H9 (cell line): Measurements from ENCODE around the gene HPSE. TPM values are rescaled to one million over a fixed set of nuclear protein-coding genes. Genes with fewer than 3 reads are reported as not detected.

ENCODE experiments used
- DNase-seq: peaks from one replicate; pipeline ENCODE4 v3.0.0-alpha.2; 2017
- H2AFZ ChIP-seq: one replicate; pipeline ENCODE4 v1.6.1; 2013; ENCODE audit warnings: mild to moderate bottlenecking, low read length, control low read depth, moderate library complexity
- H2AK5ac ChIP-seq: 2 replicates; pipeline ENCODE4 v1.6.1; 2013; ENCODE audit warnings: low read length, control low read depth, mixed read lengths; ENCODE audit not compliant: insufficient read length
- H2BK120ac ChIP-seq: one replicate; pipeline ENCODE4 v1.6.1; 2013; ENCODE audit warnings: low read depth, mild to moderate bottlenecking, low read length, control low read depth, inconsistent platforms; ENCODE audit not compliant: poor library complexity, severe bottlenecking
- H2BK12ac ChIP-seq: 2 replicates; pipeline ENCODE4 v1.6.1; 2013; ENCODE audit warnings: low read length, control low read depth, mixed read lengths, low read depth; ENCODE audit not compliant: insufficient read length
- H2BK15ac ChIP-seq: 2 replicates; pipeline ENCODE4 v1.6.1; 2013; ENCODE audit warnings: low read depth, low read length, control low read depth
- H2BK20ac ChIP-seq: one replicate; pipeline ENCODE4 v1.6.1; 2013; ENCODE audit warnings: low read depth, mild to moderate bottlenecking, low read length, control low read depth, inconsistent platforms; ENCODE audit not compliant: poor library complexity, severe bottlenecking
- H2BK5ac ChIP-seq: 2 replicates; pipeline ENCODE4 v1.6.1; 2013; ENCODE audit warnings: low read length, control low read depth, mixed read lengths; ENCODE audit not compliant: insufficient read length
- H3K14ac ChIP-seq: 2 replicates; pipeline ENCODE4 v1.6.1; 2013; ENCODE audit warnings: low read length, control low read depth; ENCODE audit not compliant: insufficient read depth
- H3K18ac ChIP-seq: 2 replicates; pipeline ENCODE4 v1.6.1; 2013; ENCODE audit warnings: low read depth, mild to moderate bottlenecking, mixed read lengths, low read length, control low read depth; ENCODE audit not compliant: insufficient read length
- H3K23ac ChIP-seq: 2 replicates; pipeline ENCODE4 v1.6.1; 2013; ENCODE audit warnings: low read length, control low read depth, mixed read lengths, low read depth; ENCODE audit not compliant: insufficient read length
- H3K23me2 ChIP-seq: 2 replicates; pipeline ENCODE4 v1.6.1; 2013; ENCODE audit warnings: low read depth, mild to moderate bottlenecking, mixed read lengths, low read length, control low read depth; ENCODE audit not compliant: insufficient read length, poor library complexity, severe bottlenecking
- H3K27ac ChIP-seq: 2 replicates; pipeline ENCODE4 v1.5.1; 2013; ENCODE audit warnings: low read length, control low read depth, mixed read lengths, low read depth; ENCODE audit not compliant: insufficient read length
- H3K27me3 ChIP-seq: 2 replicates; pipeline ENCODE4 v1.6.1; 2013; ENCODE audit warnings: low read length, control low read depth, inconsistent platforms; ENCODE audit not compliant: insufficient read depth
- H3K4ac ChIP-seq: 2 replicates; pipeline ENCODE4 v1.6.1; 2013; ENCODE audit warnings: low read depth, mild to moderate bottlenecking, control low read depth, inconsistent platforms, low read length, moderate library complexity
- H3K4me1 ChIP-seq: 2 replicates; pipeline ENCODE4 v1.6.1; 2013; ENCODE audit warnings: low read length, control low read depth, inconsistent platforms; ENCODE audit not compliant: insufficient read depth
- H3K4me2 ChIP-seq: 2 replicates; pipeline ENCODE4 v1.6.1; 2013; ENCODE audit warnings: low read length, control low read depth, mixed read lengths; ENCODE audit not compliant: insufficient read length, insufficient read depth
- H3K56ac ChIP-seq: 2 replicates; pipeline ENCODE4 v1.6.1; 2013; ENCODE audit warnings: low read depth, mild to moderate bottlenecking, mixed read lengths, low read length, control low read depth; ENCODE audit not compliant: insufficient read length
- H3K79me1 ChIP-seq: 2 replicates; pipeline ENCODE4 v1.6.1; 2013; ENCODE audit warnings: low read depth, mild to moderate bottlenecking, moderate library complexity, low read length, control low read depth, inconsistent platforms; ENCODE audit not compliant: insufficient read depth, poor library complexity, severe bottlenecking
- H3K79me2 ChIP-seq: 2 replicates; pipeline ENCODE4 v1.6.1; 2013; ENCODE audit warnings: low read length, control low read depth, inconsistent platforms; ENCODE audit not compliant: insufficient read depth
- H3K9ac ChIP-seq: 2 replicates; pipeline ENCODE4 v1.6.1; 2013; ENCODE audit warnings: low read length, control low read depth, mixed read lengths; ENCODE audit not compliant: insufficient read length; ENCODE audit errors: extremely low read depth
- H3K9me3 ChIP-seq: one replicate; pipeline ENCODE4 v1.6.1; 2013; ENCODE audit warnings: low read depth, low read length, inconsistent platforms; ENCODE audit not compliant: control insufficient read depth
- H3T11ph ChIP-seq: one replicate; pipeline ENCODE4 v1.6.1; 2013; ENCODE audit warnings: mild to moderate bottlenecking, low read length, control low read depth, inconsistent platforms
- H4K20me1 ChIP-seq: one replicate; pipeline ENCODE4 v1.6.1; 2013; ENCODE audit not compliant: control insufficient read depth, insufficient read length, insufficient read depth
- H4K5ac ChIP-seq: 2 replicates; pipeline ENCODE4 v1.6.1; 2013; ENCODE audit warnings: low read depth, mild to moderate bottlenecking, mixed read lengths, low read length, control low read depth; ENCODE audit not compliant: insufficient read length
- H4K8ac ChIP-seq: replicated peaks from 2 replicates; pipeline ENCODE4 v1.6.1; 2013; ENCODE audit warnings: low read length, control low read depth, mixed read lengths, low read depth; ENCODE audit not compliant: insufficient read length
- H4K91ac ChIP-seq: 2 replicates; pipeline ENCODE4 v1.6.1; 2013; ENCODE audit warnings: low read depth, mild to moderate bottlenecking, moderate library complexity, mixed read lengths, low read length, control low read depth; ENCODE audit not compliant: insufficient read length
- H3K27ac Mint-ChIP-seq, 3 experiments: 2 replicates in 2 of 3; 3 replicates in 1 of 3; pipeline ENCODE4 v1.8.0; 2020 to 2021; ENCODE audit warnings: mixed read lengths in 3 of 3, mild to moderate bottlenecking in 1 of 3, moderate library complexity in 1 of 3
- H3K27me3 Mint-ChIP-seq: 2 replicates; pipeline ENCODE4 v1.8.0; 2021; ENCODE audit warnings: low read depth, mild to moderate bottlenecking, moderate library complexity, mixed read lengths
- H3K36me3 Mint-ChIP-seq, 3 experiments: 2 replicates in 2 of 3; 3 replicates in 1 of 3; pipeline ENCODE4 v1.8.0; 2020 to 2021; ENCODE audit warnings: low read depth in 3 of 3, mixed read lengths in 3 of 3; ENCODE audit not compliant: insufficient read depth in 1 of 3
- H3K4me1 Mint-ChIP-seq, 2 experiments: 2 replicates each; pipeline ENCODE4 v1.8.0; 2020; ENCODE audit warnings: mixed read lengths in 2 of 2
- H3K4me3 Mint-ChIP-seq, 2 experiments: 2 replicates in 1 of 2; 3 replicates in 1 of 2; pipeline ENCODE4 v1.8.0; 2020 to 2021; ENCODE audit warnings: mild to moderate bottlenecking in 2 of 2, mixed read lengths in 2 of 2, moderate library complexity in 1 of 2
- H3K9me3 Mint-ChIP-seq, 2 experiments: 2 replicates in 1 of 2; 3 replicates in 1 of 2; pipeline ENCODE4 v1.8.0; 2020; ENCODE audit warnings: mild to moderate bottlenecking in 2 of 2, mixed read lengths in 2 of 2, moderate library complexity in 1 of 2
- WGBS: extraction: QIAGEN DNeasy Blood & Tissue Kit; methylation state at CpG from one replicate; pipeline ENCODE4 v1.1.7; 2013; ENCODE audit warnings: missing lambda C conversion rate, low lambda C conversion rate, mixed read lengths; ENCODE audit not compliant: insufficient read length; ENCODE audit errors: extremely low coverage; 5-methylcytosine and 5-hydroxymethylcytosine counted together
- total RNA-seq: library from RNA; stranded (reverse); gene quantifications from 2 replicates; pipeline ENCODE4 v1.2.1, GENCODE V29; 2021
- TF ChIP-seq, protein P1 (sequence below): fragments of 200-600 bp; sonication (generic); conservative IDR thresholded peaks from 3 replicates; pipeline ENCODE4 v1.8.0; 2021; ENCODE audit warnings: antibody characterized with exemption, mild to moderate bottlenecking

HPSE gene
- total RNA-seq, 1 experiment from 2014 or later, result 2.0 TPM

DNA sequence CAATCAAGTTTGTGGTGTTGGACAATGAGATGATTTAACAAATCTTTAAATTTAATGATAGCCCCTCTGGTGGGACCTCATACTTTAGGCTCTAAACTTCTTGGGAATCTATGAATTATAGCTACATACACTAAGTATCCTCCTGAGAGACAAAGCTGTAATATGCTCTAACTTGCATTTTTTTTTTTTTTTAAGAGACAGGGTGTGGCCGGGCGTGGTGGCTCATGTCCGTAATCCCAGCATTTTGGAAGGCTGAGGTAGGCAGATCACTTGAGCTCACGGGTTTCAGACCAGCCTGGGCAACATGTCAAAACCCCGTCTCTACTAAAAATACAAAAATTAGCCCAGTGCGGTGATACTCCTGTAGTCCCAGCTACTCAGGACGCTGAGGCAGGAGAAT, 26.7 kb downstream of the HPSE start:
- Histone ChIP-seq H3K18ac (no peak overlapping the region), H3K23me2 (no peaks in the 10 kb centered on the region), H4K5ac (no peak overlapping the region), H4K91ac (no peak overlapping the region), H3K27ac (no peak overlapping the region), H3K14ac (no peak overlapping the region), H3K4ac (no peak overlapping the region), H2BK15ac (no peak overlapping the region), H4K20me1 (no peaks in the 10 kb centered on the region), H2BK120ac (no peak overlapping the region), H4K8ac (no peak overlapping the region), H3K9me3 (no peaks in the 10 kb centered on the region), H2AK5ac (no peak overlapping the region), H3K4me2 (no peak overlapping the region), H3K23ac (no peak overlapping the region), H3K9ac (no peak overlapping the region), H2BK20ac (no peak overlapping the region), H3K27me3 (no peaks in the 10 kb centered on the region), H3K56ac (no peak overlapping the region), H2BK5ac (no peak overlapping the region), H3K79me2 (no peaks in the 10 kb centered on the region), H3T11ph (no peak overlapping the region), H3K4me1 (no peaks in the 10 kb centered on the region; the same call in 1 of the 2 replicates), H2AFZ (no peak overlapping the region), H3K79me1 (no peaks in the 10 kb centered on the region), H2BK12ac (no peak overlapping the region)
- no peak overlapping the region for H3K4me3 Mint-ChIP-seq
- H3K27ac Mint-ChIP-seq, result no peak overlapping the region
- TF ChIP-seq, protein P1, sequence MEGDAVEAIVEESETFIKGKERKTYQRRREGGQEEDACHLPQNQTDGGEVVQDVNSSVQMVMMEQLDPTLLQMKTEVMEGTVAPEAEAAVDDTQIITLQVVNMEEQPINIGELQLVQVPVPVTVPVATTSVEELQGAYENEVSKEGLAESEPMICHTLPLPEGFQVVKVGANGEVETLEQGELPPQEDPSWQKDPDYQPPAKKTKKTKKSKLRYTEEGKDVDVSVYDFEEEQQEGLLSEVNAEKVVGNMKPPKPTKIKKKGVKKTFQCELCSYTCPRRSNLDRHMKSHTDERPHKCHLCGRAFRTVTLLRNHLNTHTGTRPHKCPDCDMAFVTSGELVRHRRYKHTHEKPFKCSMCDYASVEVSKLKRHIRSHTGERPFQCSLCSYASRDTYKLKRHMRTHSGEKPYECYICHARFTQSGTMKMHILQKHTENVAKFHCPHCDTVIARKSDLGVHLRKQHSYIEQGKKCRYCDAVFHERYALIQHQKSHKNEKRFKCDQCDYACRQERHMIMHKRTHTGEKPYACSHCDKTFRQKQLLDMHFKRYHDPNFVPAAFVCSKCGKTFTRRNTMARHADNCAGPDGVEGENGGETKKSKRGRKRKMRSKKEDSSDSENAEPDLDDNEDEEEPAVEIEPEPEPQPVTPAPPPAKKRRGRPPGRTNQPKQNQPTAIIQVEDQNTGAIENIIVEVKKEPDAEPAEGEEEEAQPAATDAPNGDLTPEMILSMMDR, result no peak
- peaks cover 11 to 14% of the 10 kb centered on the region in 2 experiments for H3K4me1 Mint-ChIP-seq
- no peaks in the 10 kb centered on the region for H3K27me3 Mint-ChIP-seq
- no CpG with 5 or more reads among the region's 7 CpGs for WGBS
- DNase-seq, result no peak
- H3K36me3 Mint-ChIP-seq, result no peaks in the 10 kb centered on the region
- no peaks in the 10 kb centered on the region for H3K9me3 Mint-ChIP-seq
